ENCODE measurements around the gene CACNA1H.

CACNA1H gene

GRCh38 chr16:1125471-1125870 lies 27.4 kb upstream of the CACNA1H start:
- H3K9me3 ChIP-seq: no peaks in the 10 kb centered on the region
- TF ChIP-seq CTCF (IDR thresholded peaks at IDR 0.05; ENCODE audit: low read depth, low read length): no peak
- H3K4me3 ChIP-seq (ENCODE audit: low read depth, low read length): no peak overlapping the region
- no peaks in the 10 kb centered on the region for H3K36me3 ChIP-seq
- peak; percentile 89 for DNase-seq
- H3K27me3 ChIP-seq: no peaks in the 10 kb centered on the region
- H3K4me1 ChIP-seq: peaks cover 10% of the 10 kb centered on the region

- no peak overlapping the region for H3K4me3 ChIP-seq (ENCODE audit: low read depth, low read length)
- no peaks in the 10 kb centered on the region for H3K9me3 ChIP-seq
- peaks cover 10% of the 10 kb centered on the region for H3K4me1 ChIP-seq
- H3K36me3 ChIP-seq: no peaks in the 10 kb centered on the region
- no peaks in the 10 kb centered on the region for H3K27me3 ChIP-seq
- no peak for TF ChIP-seq CTCF (IDR thresholded peaks at IDR 0.05; ENCODE audit: low read depth, low read length)
- no peak for DNase-seq
Observed at GRCh38 chr16:1126044-1126443, 26.9 kb upstream of the CACNA1H start.

- TF ChIP-seq CTCF (IDR thresholded peaks at IDR 0.05; ENCODE audit: low read depth, low read length): no peak
- no peak for DNase-seq
- Histone ChIP-seq H3K4me1 (peaks cover 10% of the 10 kb centered on the region), H3K9me3 (no peaks in the 10 kb centered on the region), H3K36me3 (no peaks in the 10 kb centered on the region), H3K27me3 (no peaks in the 10 kb centered on the region), H3K4me3 (ENCODE audit: low read depth, low read length) (no peak overlapping the region)
Observed at GRCh38 chr16:1126586-1126985, 26.3 kb upstream of the CACNA1H start.

- no peaks in the 10 kb centered on the region for H3K27me3 ChIP-seq
- peaks cover 10% of the 10 kb centered on the region for H3K4me1 ChIP-seq
- H3K9me3 ChIP-seq: no peaks in the 10 kb centered on the region
- DNase-seq: no peak
- H3K36me3 ChIP-seq: no peaks in the 10 kb centered on the region
- no peak for TF ChIP-seq CTCF (IDR thresholded peaks at IDR 0.05; ENCODE audit: low read depth, low read length)
- H3K4me3 ChIP-seq (ENCODE audit: low read depth, low read length): no peak overlapping the region
Observed at GRCh38 chr16:1127101-1127500, 25.8 kb upstream of the CACNA1H start.

GRCh38 chr16:1127971-1128715 lies 24.8 kb upstream of the CACNA1H start:
- H3K36me3 ChIP-seq: no peaks in the 10 kb centered on the region
- no peaks in the 10 kb centered on the region for H3K9me3 ChIP-seq
- no peak for DNase-seq
- no peak overlapping the region for H3K4me3 ChIP-seq (ENCODE audit: low read depth, low read length)
- TF ChIP-seq CTCF (IDR thresholded peaks at IDR 0.05; ENCODE audit: low read depth, low read length): no peak
- no peaks in the 10 kb centered on the region for H3K27me3 ChIP-seq
- peaks cover 10% of the 10 kb centered on the region for H3K4me1 ChIP-seq

GRCh38 chr16:1129106-1129960 lies 23.6 kb upstream of the CACNA1H start:
- Histone ChIP-seq H3K9me3 (no peaks in the 10 kb centered on the region), H3K4me3 (ENCODE audit: low read depth, low read length) (no peak overlapping the region), H3K27me3 (no peaks in the 10 kb centered on the region), H3K36me3 (no peaks in the 10 kb centered on the region), H3K4me1 (peaks cover 10% of the 10 kb centered on the region)
- TF ChIP-seq CTCF (IDR thresholded peaks at IDR 0.05; ENCODE audit: low read depth, low read length): no peak
- no peak for DNase-seq

Data from BE2C (cell line).